ENCODE measurements around the gene TMEM145. TPM values are rescaled to one million over a fixed set of nuclear protein-coding genes. Genes with fewer than 3 reads are reported as not detected.

Gene TMEM145
- total RNA-seq, 2 donors from 2014 or later: 0.85 TPM; not detected in 1

- peaks cover 3% of the 10 kb centered on the region for H3K4me1 ChIP-seq (replicated peaks)
- intact Hi-C loops (cut with DNase I): no loop called here
- H3K27ac ChIP-seq: no peak overlapping the region
- no peaks in the 10 kb centered on the region for H3K27me3 ChIP-seq (replicated peaks; ENCODE audit: insufficient read depth)
- no peak for DNase-seq (ENCODE audit: low spot score)
- H3K9me3 ChIP-seq: no peaks in the 10 kb centered on the region
- 88% methylated on average over 14 of the region's 14 CpGs for WGBS
- no peak for TF ChIP-seq POLR2A (IDR thresholded peaks at IDR 0.05)
- TF ChIP-seq, protein P1, sequence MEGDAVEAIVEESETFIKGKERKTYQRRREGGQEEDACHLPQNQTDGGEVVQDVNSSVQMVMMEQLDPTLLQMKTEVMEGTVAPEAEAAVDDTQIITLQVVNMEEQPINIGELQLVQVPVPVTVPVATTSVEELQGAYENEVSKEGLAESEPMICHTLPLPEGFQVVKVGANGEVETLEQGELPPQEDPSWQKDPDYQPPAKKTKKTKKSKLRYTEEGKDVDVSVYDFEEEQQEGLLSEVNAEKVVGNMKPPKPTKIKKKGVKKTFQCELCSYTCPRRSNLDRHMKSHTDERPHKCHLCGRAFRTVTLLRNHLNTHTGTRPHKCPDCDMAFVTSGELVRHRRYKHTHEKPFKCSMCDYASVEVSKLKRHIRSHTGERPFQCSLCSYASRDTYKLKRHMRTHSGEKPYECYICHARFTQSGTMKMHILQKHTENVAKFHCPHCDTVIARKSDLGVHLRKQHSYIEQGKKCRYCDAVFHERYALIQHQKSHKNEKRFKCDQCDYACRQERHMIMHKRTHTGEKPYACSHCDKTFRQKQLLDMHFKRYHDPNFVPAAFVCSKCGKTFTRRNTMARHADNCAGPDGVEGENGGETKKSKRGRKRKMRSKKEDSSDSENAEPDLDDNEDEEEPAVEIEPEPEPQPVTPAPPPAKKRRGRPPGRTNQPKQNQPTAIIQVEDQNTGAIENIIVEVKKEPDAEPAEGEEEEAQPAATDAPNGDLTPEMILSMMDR (IDR thresholded peaks at IDR 0.05): no peak
- TF ChIP-seq POLR2AphosphoS5 (IDR thresholded peaks at IDR 0.05): no peak
- no peaks in the 10 kb centered on the region for H3K36me3 ChIP-seq
- no peak overlapping the region for H3K4me3 ChIP-seq
These were observed 3.4 kb upstream of the TMEM145 start for GRCh38 chr19:42309686-42310085.

- Histone ChIP-seq H3K36me3 (no peaks in the 10 kb centered on the region), H3K9me3 (no peaks in the 10 kb centered on the region), H3K27ac (no peak overlapping the region), H3K27me3 (replicated peaks; ENCODE audit: insufficient read depth) (no peaks in the 10 kb centered on the region), H3K4me3 (no peak overlapping the region), H3K4me1 (replicated peaks) (peaks cover 3% of the 10 kb centered on the region)
- no peak for TF ChIP-seq POLR2A (IDR thresholded peaks at IDR 0.05)
- TF ChIP-seq, protein P1 (IDR thresholded peaks at IDR 0.05): no peak
- intact Hi-C loops (cut with DNase I): no loop called here
- no peak for DNase-seq (ENCODE audit: low spot score)
- WGBS: 61% methylated on average over 2 of the region's 2 CpGs
These were observed 1.5 kb upstream of the TMEM145 start for GRCh38 chr19:42311657-42312056.

GRCh38 chr19:42312370-42312769, 739 bp upstream of the TMEM145 start:
- Histone ChIP-seq H3K9me3 (no peaks in the 10 kb centered on the region), H3K27ac (no peak overlapping the region), H3K4me3 (no peak overlapping the region), H3K27me3 (replicated peaks; ENCODE audit: insufficient read depth) (no peaks in the 10 kb centered on the region), H3K36me3 (no peaks in the 10 kb centered on the region), H3K4me1 (replicated peaks) (peaks cover 3% of the 10 kb centered on the region)
- no peak for DNase-seq (ENCODE audit: low spot score)
- intact Hi-C loops (cut with DNase I): no loop called here
- TF ChIP-seq, protein P1 (IDR thresholded peaks at IDR 0.05): no peak
- WGBS: 81% methylated on average over 5 of the region's 5 CpGs

- no peak for DNase-seq (ENCODE audit: low spot score)
- intact Hi-C loops (cut with DNase I): no loop called here
- WGBS: 30% methylated on average over 26 of the region's 26 CpGs
- H3K27ac ChIP-seq: no peak overlapping the region
- TF ChIP-seq, protein P1 (IDR thresholded peaks at IDR 0.05): no peak
- TF ChIP-seq POLR2AphosphoS5 (IDR thresholded peaks at IDR 0.05) (no peak), POLR2A (IDR thresholded peaks at IDR 0.05) (no peak)
- H3K9me3 ChIP-seq: no peaks in the 10 kb centered on the region
- H3K36me3 ChIP-seq: no peaks in the 10 kb centered on the region
- no peaks in the 10 kb centered on the region for H3K27me3 ChIP-seq (replicated peaks; ENCODE audit: insufficient read depth)
- peak overlapping the region in 1 of 2 donors; percentile 48 for H3K4me3 ChIP-seq
- peaks cover 3% of the 10 kb centered on the region for H3K4me1 ChIP-seq (replicated peaks)
These were observed 989 bp downstream of the TMEM145 start for GRCh38 chr19:42313840-42314755.

DNA sequence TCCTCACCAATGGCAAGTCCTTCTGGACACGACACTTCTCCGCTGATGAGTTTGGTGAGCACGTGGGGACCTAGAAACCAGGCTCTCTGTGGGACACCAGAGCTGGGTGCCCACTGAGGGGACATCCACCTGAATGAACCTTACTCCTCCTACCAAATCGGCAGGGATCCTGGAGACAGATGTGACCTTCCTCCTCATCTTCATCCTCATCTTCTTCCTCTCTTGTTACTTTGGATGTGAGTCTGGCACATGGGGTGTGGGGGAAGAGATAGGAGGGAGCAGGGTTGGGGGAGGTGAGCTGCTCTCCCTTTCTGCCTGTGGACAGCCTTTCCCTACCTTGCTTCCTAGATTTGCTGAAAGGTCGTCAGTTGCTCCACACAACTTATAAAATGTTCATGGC, 1.9 kb downstream of the TMEM145 start:
- TF ChIP-seq, protein P1 (IDR thresholded peaks at IDR 0.05): no peak
- TF ChIP-seq POLR2AphosphoS5 (IDR thresholded peaks at IDR 0.05) (no peak), POLR2A (IDR thresholded peaks at IDR 0.05) (no peak)
- Histone ChIP-seq H3K27ac (no peak overlapping the region), H3K4me3 (no peak overlapping the region), H3K36me3 (no peaks in the 10 kb centered on the region), H3K27me3 (replicated peaks; ENCODE audit: insufficient read depth) (no peaks in the 10 kb centered on the region), H3K4me1 (replicated peaks) (peaks cover 3% of the 10 kb centered on the region), H3K9me3 (no peaks in the 10 kb centered on the region)
- intact Hi-C loops (cut with DNase I): no loop called here
- no peak for DNase-seq (ENCODE audit: low spot score)
- 65% methylated on average over 5 of the region's 5 CpGs for WGBS

Data from prostate gland (tissue), 2 donors.